GM18526 (cell line): ENCODE results near the gene CELF2.

Experiments
- POLR2A ChIP-seq: IDR thresholded peaks from 3 replicates; pipeline ENCODE4 v1.6.1; 2011; ENCODE audit not compliant: insufficient read length; ENCODE audit errors: extremely low read depth

CELF2 gene

DNA sequence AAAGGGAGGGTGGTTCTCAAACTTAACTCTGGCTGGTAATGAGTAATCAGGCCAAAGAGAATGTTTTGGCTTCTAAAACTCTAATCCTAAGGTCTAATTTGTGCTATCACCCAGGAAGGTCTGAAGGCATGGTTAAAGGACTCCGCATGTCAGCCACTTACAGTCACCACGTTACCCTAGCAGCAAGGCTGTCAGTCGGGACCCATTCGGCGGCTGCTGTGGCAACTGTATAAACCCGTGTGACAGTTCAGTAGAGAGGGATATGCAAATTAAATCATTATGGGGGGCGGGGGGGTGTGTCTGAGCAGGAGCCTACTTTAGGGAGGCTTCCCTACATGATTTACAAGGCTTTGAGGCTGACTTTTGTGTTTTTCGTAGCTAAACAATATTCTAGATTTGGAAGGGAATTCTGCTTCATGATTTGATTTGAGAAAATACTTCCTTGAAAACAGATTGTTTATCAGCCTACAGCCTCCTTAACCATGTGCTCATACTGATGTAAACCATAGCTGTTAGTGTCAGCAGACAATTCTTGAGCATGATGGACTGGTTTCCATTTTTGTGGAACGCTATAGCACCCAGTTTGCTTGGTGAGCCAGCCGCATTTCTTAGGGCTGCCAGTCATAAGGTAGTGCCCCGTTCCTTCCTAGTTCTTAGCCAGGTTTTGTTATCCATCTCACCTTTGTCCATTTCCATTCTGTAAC, 309.4 kb downstream of the CELF2 start:
- no peak for TF ChIP-seq POLR2A

DNA sequence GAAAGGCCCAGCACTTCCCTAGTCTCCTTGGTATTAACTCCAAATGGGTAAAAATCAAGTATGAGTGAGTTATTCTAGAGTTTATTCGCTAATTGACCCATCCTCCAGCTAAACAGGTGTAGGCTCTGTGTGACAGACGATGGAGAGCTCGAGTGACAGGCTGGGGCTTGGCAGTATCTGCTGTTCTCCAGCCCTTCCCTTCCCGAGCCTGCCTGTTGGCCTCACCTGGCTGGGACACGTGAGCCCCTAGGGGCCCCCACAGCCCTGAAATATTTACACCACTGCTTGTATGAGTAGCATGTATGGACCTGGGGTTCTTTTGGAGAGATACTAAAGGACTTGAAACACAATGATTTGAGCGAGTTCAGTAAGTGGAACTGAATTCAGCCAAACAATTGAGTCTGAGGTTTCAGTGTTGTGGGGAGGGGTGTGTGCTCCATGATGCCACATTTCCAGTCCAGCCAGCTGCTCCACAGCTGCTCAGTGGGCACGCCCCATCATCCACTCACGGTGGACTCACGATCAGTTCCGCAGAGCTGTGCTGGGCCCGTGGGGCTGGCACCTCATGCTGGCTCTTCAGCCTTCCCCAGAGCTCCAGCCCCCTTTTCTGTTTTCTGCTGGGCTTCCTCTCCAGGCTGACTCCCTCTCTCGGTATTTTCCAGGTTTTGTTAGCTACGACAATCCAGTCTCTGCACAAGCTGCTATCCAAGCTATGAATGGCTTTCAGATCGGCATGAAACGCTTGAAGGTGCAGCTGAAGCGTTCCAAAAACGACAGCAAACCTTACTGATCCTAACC, 310.8 kb downstream of the CELF2 start:
- TF ChIP-seq POLR2A, result no peak

GRCh38 chr10:11329062-11329673, 311.5 kb downstream of the CELF2 start:
- no peak for TF ChIP-seq POLR2A

GRCh38 chr10:11330383-11331045, 312.8 kb downstream of the CELF2 start:
- no peak for TF ChIP-seq POLR2A

DNA sequence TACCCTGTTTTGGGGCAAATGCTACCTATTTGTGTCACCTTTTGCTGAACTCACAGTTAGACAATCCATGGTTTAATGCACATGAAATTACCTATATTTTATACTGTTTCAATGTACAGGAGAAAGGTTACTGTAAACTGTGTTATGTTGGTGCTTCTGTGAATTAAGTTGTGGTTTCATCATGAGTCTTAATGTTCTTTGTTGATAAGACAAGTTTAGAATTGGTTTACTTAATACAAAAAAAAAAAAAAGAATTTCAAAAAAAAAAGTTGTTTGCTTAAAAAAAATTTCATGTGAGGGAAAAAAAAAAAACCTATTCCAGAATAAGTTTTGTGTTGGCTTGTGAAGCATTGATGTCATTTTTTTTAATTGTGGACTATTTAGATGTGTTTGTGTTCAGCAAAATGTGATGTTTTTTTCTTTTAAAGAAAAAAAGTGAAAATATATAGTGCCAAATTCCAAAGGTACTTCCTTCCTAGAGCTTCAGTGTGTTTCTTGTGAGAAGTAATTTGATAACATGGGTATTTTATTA, 313.4 kb downstream of the CELF2 start:
- no peak for TF ChIP-seq POLR2A

DNA sequence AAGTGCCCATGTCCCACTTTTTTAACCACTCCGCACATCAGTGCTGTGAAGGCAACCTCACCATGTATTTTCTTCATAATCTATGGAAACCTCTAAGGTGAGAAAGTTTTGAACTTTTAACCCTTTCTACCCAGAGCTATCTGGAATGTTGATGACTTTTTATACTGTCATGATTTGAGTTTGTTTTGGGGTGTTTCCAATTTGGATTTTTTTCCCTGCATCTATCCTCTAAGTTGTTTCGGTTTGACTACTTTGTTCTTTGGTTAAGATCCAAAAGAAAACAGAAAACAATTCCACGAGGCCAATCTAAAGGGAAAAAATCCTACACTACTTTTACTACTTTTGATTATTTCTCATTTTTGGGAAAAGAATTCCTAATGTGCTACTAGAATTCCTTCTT, 314.1 kb downstream of the CELF2 start:
- no peak for TF ChIP-seq POLR2A

DNA sequence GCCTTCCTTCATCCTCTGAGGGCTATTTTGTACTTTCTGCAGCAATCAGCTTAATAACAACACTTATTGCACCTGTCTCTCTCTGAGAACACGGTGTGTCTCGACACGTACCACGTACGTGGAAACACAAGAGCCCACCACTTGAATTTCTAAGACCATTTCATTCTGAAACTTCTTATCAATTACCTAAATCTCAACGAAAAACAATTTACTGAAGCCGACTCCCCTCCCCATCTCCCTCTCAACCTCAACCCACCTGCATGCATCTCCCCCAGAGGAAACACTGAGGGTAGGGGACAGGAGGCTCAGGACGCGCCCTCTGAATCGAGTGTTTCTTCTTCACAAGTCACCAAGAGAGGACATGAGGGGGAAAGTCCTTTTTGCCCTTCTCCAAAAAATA, 315.2 kb downstream of the CELF2 start:
- no peak for TF ChIP-seq POLR2A

- TF ChIP-seq POLR2A, result no peak
Measured at GRCh38 chr10:11334436-11334835, 316.8 kb downstream of the CELF2 start.

DNA sequence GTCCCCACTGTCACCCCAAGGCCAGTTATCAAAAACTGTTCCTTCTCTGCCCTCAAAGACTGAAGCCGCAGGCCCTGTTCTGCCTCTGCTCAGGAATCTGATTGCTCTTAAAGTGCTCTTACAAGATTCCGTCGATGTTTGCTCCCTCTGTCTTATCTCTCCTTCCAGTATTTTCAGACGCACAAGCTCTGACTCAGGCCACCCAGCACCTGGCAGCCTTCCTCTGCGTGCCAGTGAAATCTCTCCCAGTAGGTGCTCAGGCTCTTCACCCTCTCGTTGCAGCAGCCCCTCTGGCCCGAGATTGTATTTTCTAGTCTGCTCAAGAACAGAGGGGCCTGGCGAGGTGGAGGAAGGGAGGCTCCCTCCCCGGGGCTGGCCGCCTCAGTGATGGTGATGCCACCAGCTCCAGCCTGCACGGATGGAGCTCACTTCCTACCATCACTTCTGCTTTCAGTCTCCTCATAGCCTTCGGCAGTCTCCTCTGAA, 317.5 kb downstream of the CELF2 start:
- TF ChIP-seq POLR2A, result no peak

DNA sequence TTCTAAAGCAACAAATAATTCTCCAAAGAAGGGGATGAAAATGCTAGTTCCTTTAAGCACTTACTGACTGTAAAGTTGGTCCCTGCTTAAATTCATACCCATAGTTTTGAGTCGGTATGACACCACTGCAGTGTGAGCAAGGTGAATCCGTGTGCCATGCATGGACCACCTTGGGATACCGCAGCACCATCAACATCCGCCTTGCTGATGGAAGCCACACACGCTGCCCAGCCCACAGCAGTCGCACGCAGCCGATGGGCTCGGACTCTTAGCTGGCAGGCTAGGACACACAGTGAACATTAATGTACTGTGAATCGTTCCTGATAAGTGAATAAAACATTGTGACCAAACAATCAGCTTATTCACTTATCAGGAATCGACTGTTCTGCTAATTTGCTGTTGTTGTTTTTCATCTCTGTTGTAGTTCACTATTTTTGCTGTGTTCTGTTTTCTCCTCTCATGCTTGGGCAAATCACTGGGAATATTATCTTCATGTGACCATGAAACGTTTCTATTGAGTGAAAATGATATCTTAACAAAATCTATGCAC, 318.3 kb downstream of the CELF2 start:
- no peak for TF ChIP-seq POLR2A

DNA sequence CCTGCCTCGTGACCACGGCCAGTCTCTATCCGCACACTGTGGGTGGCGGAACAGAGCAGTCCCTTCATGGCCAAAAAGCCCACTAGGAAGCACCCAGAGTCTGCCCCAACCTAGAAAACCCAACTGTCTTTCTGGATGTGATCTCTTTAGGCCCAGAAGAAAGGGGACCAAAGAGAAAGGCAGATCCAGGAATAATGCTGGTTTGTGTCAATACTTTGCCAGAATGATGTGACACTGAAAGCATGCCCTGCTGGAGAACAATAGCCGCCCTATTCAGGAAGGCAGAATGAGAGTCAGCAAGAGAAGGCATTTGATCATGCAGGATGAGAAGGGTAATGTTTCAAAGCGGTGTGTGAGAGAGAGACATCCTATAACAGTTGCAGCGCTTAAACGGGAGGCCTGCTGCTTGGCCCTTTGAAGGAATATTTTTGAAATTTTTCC, 319.1 kb downstream of the CELF2 start:
- TF ChIP-seq POLR2A, result no peak

DNA sequence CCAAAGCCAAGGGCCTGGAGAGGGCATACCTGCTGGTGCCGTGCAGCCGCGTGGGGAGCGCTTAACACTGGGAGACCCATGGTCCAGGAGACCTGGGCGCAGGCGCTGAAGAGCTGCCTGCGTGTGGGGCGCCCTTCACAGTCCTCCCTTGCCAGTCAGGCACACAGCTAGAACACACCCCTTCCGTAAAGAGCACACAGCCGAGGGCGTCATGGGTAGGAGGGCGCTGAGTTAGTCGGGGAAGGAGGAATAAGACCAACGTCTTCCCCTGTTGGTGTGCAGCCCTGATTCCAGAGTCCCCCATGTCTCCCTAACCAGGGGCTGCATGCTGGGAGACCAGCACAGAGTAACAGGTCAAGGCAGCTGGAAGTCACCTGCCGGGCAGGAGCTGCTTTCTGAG, 319.8 kb downstream of the CELF2 start:
- TF ChIP-seq POLR2A, result no peak

DNA sequence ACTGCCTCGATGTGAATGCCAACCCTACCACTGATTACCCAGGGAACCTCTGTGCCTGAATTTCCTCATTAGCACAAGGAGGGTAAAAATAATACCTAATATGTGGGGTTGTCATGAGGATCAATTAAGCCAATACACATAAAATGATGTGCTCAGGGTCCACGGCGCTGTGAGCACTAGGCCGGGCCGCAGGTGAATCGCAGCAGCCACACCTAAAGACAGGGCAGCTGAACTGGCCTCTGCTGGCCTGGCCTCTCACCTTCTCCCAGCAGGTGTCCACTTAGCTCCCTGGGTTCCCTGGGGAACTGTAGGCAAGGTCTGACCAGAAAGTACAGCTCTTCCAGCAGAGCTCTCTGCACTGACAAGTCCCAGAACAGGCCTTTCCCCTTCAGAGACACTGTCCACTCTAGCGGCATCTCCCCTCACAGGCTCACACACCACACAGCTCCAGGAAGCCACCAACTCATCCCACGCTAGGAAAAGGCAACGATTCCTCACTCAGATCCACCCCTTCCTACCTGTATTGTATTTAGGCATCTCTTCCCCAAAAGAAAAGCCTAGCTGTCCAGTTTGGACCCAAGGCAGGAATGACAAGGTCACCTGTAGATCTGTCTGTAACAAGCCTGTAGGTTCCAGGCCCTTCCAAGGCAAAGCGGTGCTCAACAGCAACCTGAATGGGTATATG, 320.6 kb downstream of the CELF2 start:
- no peak for TF ChIP-seq POLR2A

DNA sequence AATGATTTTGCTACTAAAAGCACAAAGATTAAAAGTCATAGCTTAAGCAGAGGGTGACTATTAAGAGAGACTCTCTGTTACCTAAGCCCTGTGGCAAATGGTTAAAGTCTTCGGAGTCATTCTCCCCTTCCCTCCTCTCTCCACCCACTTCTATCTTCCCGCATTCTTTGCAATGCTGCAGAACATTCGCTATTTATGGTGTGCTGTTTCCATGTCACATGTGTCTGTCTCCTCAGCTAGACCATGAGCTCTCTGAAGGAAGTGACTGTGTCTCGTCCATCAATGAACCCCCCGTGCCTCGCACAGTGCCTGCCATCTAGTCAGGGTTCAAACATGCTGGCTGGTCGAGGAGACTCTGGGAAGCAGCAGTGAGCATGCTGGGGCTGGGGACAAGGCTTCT, 321.3 kb downstream of the CELF2 start:
- no peak for TF ChIP-seq POLR2A

- no peak for TF ChIP-seq POLR2A
Measured at GRCh38 chr10:11339660-11340059, 322.0 kb downstream of the CELF2 start.
